Measurements from ENCODE around the gene BARX2.

Gene BARX2

DNA sequence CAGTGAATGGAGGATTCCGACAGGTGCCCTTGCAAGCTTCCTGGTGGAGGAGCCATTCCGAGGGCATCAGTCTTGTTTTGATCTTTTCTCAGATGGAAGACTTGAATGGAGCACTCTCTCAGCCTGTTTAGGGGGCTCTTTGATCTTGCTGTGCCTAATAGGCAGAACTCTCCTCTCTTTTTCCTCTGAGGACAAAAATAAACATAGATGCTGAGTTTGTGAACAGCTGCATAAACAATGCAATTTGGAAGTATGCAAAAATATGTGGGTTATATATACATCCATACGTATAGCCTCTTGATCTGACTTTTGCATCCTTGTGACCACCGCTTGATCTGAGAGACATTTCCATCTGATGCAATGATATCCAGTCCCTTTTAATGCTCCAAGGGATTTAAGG is 29.1 kb downstream of the BARX2 start:
- no peak for DNase-seq

DNA sequence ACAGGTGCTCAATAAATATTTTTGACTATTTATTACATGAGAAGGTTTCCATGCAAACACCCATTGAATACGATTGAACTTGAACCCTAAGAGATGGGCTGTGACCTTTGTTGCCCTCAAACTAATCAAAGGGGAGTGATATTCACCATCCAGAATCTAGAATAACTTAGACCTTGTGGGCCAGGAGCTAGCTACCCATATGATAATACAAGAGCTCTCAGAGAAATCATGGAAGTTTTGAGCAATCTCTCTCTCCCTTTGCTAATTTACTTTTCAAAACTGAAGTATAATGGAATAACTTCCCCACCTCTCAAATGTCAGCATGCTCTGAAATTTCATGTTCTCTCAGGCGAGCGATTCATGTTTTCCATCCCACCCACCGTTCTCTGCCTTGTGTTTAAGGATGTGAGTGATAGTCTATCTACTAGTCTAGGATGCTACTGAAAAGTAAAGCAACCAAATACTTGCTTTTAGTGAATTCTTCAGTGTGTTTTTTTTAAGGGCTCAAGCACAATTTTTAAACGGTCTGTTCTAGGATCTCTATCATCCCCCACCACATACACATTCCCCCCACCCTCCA is 33.3 kb downstream of the BARX2 start:
- DNase-seq, result no peak

DNA sequence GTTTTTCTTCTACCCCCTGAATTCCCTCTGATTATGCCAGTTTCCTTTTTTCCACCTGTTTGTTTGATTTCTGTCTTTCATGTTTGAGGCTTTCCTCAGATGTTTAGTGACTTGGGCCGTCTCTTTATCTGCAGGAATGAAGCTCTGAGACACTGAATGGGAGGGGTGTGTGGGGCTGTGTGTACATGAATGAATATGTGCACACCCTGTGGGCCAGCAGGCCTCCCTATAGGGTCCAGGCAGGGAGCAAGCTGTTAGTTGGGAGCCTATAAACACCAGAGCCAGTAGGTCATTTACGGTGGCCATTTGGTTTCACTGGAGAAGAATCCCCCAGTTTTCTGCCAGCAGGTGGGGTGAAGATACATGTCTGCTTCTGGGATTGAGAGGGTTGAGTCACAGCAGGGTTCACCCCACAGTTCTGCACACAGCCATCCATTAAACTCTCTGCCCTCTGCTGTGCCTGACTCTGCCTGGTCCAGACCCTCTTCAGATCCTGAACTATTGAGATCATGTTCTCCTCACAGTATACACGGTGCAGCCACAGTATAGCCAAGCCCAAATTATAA is 34.8 kb downstream of the BARX2 start:
- no peak for DNase-seq

DNA sequence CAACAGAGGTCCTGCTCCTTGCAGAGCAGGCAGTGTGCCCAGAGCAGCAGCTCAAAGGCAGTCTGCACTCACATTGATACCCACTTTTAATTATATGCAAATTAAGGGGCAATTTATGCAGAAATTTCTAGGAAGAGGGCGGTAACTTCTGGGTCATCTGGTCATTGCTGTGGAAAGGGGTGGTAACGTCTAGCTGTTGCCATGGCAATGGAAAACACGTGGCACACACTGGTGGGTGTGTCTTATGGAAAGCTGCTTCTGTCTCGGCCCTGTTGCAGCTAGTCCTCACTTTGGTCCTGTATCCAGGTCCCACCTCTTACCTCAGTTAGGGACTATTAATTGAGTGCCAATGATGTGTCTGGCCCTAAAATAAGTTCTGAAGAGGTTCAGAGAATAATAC is 36.8 kb downstream of the BARX2 start:
- no peak for DNase-seq

DNA sequence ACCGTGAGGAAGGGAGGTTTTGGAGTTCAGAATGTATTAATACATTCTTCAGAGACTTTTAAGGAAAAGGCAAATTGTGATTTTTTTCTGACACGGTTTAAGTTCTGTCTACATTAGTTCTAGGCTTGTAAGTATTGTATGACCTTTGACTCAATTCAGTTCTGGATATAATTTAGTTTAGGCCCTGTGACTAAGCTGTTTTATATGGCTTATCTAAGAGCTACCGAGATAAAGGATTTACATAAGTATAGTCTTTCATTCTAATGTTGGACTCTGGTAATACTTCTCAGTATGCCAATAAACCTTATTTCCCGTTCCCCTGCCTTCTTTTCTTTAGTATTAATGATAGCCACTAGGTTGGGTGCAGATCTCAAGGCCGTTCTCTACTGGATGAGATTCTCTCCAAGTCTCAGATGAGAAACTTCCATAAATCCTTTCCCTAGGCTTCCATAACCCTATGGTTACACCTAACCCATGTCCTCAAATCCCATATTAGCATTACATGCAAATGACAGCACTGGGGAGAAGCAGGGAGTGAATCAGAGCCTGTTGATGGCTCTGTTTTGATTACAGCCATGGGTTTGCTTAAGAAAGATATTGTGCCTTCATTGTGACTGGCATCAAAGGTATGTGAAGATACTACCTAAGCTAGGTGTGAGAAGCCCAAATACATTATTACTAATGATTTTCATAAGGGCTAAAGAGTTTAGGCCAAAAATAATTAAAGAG is 38.7 kb downstream of the BARX2 start:
- DNase-seq, result no peak

DNA sequence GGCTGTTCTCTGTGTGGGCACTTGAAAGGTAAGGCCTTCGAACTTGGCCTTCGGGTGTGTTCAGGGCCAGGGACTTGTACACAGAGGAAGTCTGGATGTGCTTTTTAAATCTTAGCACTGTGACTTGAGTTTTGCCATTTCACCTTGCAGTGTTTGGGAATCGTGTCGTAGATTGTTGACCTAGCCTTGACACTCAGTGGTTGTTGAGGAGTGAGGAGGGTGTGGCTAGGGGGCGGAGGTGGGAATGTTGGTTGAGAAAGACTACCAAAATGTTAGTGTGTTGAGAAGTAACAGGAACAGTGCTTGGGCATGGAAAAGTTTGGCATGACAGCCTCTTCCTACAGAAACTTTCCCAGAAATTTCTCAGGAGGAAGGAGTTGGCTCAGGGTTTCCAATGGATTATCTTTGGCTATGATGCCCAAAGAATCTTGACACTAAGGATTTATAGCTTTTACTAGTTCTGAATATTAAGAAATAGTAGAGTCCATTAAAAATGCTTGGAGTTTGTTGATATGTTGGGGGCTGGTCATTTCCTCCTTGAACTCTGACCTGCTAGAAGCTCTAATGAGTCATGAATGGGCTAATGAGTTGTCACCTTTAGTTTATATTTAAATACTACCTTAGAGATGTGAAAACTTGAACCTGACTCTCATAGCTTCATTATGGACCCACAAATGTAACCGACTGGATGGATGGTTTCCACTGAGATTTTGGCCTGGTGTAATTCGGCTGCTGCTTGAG is 40.6 kb downstream of the BARX2 start:
- DNase-seq, result no peak

DNA sequence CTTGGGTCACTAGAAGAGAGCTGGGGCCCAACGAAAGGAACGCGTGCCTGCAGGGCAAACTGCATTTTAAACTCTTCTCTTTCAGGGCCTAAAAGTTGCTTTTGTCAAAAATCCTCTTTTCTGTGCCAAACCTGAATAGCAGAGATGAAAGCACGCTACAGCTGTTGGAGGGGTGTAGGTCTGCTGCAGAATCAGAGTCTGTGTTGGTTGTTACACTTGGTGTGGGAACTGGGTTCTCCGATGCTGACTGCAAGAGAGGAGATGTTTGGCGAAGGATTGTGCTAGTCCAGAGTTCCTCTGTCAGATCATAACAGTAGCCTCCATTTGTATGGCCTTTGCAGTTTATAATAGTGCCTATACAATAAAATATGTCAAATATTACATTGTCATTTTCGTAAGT is 41.8 kb downstream of the BARX2 start:
- no peak for DNase-seq

DNA sequence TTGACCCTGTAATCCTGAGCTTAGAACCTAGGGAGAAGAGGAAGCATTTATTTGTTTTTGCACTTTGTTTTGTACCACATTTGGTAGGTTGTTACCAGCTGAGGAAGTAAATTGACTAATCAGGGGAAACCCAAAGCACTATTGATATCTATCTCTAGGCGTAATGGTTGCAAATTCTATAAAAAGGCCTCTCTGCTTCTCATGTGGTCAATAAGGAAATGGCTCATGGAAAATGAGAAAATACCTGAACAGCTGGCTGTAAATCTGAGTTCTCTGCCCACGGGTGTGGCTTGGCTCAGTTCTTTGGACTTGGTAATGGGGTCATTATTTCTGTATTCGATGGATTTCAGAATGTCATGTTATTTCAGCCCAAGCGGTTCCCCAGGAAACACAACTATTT is 42.4 kb downstream of the BARX2 start:
- no peak for DNase-seq

DNA sequence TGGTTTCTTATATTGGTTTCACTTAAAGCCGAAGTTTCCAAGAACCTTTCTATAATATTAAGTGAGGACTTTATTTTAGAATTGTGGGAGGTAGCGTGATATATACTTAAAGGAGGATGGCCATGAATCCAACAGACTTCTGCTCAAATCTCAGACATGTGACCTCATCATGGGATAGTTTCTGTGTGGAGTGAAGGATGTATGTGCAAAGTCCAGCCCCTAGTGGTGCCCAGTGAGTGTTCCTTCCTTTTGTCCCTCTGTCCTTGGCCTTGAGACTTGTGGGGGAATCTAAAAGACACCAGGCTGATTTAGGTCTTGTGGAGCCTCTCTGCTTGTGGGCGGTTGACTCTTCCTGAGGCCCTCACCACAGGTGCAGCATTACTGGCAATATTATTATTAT is 43.7 kb downstream of the BARX2 start:
- DNase-seq, result no peak

DNA sequence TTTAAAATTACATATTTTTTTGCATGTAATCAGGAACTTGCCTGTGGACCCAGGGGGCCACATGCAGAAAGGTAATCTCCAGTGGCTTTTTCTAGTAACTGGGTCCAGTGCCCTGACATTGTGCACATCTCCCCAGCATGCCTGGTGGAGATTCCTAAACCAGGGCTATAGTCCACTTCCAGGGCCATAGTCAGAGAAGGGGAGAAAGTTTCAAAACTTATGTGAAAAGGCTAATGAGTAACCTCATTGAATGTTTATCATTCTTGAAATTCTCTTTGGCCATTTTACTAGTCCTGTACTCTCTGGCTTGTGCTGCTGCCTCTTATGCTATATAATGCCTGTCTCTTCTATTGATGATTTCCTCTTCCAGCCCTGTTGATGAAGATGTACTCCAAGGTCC is 47.8 kb downstream of the BARX2 start:
- DNase-seq, result no peak

DNA sequence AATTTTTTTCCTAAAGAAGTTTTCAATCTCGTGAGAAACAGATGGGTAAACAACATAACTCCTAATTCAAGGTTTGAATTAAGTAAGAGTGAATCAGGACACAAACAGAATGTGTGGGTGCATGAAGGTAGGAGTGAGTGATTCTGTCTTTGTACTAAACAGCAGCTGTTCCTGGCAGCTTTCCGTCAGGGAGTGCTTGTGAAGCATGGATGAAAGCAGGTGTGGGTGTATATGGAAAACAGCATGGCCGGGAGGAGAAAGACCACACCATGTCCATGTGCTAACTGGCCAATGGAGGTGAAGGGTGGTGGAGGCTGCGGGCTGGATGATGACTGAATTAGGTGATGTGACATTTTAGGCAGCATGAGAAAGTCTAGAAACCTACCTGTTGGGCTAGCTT is 49.6 kb downstream of the BARX2 start:
- DNase-seq, result no peak

DNA sequence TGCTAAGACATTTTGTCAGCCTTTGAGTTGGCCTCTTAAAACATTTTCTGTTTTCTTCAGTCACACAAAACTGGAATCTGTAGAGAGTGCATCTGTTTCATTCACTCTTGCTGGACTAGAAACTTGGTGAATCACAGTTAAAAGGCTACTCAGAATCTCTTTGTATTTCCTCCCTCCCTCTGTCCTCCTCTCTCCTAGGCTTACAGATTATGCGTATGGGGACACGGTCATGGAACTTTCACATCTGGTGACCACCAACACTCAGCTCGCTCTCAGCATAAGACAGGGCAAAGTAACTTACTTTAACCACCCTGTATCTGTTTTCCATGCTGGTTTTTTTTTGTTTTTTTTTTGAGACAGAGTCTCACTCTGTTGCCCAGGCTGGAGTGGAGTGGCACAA is 50.4 kb downstream of the BARX2 start:
- DNase-seq, result no peak

DNA sequence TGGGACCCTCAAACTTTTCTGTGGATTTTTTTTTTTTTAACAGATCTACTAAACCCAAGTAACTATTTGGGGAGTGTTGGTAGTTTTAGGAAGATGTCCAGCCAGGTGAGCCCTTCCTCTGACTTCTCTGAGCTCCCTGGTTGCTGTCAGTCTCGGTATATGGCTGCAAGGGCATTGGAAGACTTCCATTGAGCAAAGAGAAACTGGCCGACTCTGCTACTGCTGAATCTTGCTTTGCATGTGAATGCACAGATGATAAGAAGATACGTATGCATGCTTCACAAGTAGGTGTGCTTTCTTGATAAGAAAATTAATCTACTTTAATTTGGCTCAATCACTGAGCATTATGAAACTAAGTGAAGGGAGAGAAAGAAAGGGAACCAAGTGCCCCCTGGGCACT is 51.1 kb downstream of the BARX2 start:
- no peak for DNase-seq

DNA sequence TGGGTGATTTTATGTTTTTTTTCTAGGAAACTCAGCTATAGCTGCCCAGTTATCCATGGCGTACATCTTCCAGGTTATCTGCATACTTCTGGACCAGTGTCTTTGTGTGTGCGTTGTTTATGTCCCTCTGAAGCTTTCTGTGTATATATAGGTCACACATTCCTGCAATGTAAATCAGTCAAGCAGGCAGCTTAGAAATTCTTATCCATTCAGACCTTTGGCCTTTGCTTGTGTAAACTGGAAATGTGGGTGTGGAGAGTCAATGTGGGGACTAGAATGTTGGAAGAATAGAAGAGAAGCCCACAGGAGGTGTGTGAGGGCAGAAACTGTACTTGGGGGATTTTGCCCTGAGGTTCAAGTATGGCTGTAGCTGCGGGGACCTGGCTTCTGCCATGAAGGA is 51.7 kb downstream of the BARX2 start:
- no peak for DNase-seq

DNA sequence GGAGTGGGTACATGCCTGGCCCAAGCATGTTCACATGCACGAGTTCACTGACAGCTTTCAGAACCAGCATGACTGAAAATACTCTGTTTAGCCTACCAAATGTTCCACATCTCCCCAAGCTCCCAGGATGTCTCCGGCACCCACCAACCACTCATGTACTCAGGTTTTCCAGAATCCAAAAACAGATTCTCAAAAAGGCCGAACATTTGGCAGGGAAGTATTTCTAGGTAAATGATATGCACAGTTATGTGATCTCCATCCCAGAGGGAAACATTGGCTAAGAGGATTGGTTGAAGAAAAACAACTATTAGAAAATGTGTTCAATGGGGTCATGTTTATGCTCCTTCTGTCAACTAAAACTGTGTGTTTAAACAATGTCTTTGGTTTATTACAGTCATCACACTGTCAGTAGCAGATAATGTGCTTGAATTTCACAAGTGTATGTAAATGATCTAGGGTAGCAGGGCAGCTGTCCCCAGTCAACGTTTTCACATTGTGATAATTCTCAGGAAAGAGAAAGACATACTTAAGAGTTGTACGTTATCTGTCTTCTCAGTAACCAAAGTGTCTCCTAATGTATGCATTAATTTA is 52.3 kb downstream of the BARX2 start:
- DNase-seq, result no peak

DNA sequence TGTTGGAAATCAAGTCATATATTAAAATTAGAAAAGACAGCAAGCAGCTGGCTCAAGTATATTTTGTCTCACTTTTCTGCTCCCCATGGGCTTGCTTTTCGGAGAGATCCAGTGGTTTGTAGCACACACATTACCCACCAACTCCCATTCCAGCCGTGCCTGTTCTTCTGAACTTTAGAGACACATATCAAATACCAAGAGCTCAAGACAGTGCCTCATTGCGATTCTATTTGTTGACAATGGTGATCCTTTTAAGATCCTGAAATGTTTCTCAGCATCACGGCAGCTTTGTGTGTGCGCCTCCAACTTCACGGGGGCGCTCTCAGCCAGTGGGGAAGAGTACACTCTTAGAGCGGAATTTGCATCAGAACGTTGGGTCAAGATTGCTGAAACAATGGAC is 52.9 kb downstream of the BARX2 start:
- no peak for DNase-seq

DNA sequence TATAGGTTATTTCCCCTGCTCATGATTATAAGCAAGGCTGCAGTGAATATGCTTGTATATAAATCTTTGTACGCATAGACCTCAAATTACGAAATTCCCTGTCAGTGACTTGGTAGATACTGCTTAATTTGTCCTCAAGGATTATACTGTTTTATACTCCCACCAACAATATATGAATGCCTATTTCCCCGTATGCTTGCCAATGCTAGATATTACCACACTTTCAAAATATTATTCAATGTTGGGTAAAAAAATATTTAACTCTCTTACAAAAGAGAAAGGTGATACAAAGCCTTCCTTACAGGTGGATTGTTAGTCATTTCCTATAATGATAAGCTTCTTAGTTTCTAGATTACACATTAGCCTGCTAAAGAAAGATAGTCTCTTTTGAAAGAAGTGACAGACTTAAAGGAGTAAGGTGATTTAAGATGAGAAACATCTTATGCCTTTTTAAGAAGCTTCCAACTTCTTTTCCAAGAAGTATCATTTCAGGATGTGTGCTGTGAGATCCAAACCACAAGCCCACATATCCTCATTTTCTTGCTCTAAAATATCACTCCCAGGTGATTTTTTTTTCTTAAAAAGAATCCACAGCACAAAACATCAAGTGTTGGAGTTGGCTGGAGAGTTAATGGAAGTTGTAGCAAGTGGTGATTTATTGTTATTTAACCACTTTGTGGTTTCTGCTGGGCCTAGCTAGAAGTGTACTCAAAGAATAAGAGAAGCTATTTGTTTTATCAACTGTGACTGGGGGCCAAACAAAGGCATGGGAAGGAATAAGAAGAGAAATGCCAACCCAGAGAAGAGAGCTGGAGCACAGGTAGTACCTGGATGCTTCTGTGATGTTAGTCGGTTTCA is 59.2 kb downstream of the BARX2 start:
- DNase-seq, result no peak

DNA sequence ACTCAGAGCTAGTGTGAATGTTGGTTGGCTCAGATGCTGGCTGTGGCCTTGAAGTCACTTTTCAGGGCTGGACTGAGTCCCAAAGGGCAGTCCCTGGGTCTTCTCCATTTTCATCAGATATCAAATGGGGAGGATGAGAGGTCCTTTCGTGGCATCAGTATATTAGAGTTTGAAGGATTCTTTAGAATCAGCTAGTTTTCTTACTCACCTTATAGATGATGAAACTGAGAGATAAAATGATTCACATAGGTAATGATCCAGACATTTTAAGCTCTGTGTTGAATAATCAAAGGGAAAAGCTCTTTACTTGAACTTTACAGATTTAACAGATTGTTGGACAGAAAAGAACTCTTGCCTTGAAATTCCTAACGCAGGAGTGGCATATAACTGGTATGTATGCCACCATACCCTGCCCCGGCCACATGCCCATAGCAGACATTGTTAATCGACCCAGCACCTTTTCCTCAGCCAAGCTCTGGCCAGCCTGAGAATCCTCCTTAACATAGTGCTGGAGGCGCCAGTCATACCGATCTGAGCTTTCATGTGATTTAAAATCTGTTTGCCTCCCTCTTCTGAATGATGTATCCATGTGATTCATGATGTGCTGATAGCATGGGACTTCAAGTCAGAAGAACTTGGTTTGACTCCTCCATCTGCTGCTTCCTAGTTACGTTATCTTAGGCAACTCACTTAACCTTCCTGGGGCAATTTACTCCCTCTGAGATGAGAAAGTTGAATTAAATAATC is 60.0 kb downstream of the BARX2 start:
- DNase-seq, result no peak

DNA sequence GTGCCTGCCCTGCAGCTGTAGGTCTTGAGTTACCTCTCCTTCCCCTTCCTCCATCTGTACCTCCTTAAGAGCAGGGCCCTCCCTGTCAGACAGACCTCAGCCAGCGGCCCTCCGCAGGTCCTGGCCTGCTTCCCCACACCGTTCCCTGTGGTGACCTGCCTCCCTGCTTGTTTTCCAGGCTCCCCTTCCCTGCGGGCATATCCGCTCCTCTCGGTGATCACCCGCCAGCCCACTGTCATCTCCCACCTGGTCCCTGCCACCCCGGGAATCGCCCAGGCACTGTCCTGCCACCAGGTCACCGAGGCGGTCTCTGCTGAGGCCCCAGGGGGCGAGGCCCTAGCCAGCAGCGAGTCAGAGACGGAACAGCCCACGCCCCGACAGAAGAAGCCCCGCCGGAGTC is 60.9 kb downstream of the BARX2 start:
- no peak for DNase-seq

DNA sequence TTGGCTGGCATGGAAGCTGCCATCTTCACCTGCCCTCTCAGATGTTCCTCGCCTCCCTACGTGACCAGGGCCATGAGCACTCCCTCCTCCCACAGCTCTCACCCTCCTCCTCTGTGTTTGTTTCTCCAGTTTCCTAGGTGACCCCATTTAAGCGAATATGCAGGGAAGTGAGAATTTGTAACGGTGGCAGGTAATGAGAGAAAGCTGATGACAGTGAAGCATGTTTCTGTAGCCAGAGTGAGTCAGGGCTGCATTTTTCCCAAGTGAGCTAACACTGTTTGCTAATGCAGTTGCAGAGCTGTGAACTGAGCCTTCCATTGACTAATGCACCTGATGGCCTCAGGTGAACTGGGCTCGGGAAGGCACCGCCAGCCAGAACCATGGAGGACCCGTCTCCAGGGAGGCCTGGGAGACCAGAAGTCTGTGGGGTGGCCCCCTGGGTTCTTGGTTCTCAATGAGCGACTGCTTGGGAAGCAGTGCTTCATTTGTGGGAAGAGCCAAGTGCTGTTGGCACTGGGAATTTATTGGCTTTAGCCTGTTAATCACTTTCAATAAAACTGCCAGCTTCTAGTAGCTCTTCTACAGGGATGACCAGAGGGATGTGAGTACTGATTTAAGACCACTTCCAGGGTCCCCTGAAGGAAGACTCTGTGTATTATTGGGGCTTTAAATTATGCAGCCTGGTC is 64.5 kb downstream of the BARX2 start:
- DNase-seq, result peak; percentile 9

DNA sequence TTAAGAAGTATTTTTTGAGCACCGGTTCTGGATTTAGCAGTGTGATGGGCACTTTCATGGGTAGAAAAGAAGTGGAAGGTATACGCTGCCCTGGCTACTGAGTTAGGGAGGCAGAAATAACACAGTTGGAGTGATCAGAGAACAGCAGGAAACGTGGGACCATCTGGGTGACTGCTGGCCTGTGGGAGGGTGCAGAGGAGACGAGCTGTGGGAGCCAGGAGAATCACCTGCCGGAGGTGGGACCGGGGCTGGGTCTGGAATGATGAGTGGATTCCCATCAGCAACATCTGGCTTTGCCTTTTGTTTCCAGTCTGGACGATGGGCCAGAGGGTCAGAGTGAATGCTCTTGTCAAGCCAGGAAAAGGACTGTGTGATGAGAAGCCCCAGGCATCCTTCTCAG is 66.5 kb downstream of the BARX2 start:
- no peak for DNase-seq

Data from NCI-H69 (cell line).